GM12878 (cell line): ENCODE results near the gene RALBP1. TPM values are rescaled to one million over a fixed set of nuclear protein-coding genes. Genes with fewer than 3 reads are reported as not detected.

Experiments used
- ATAC-seq: fragments of 200-7000 bp; cut with Tn5 transposase; 3 replicates; pipeline ENCODE4 v1.9.1; 2020; ENCODE audit warnings: mild to moderate bottlenecking, moderate library complexity
- BruUV-seq: library from RNA; stranded (reverse); fragments of 400-500 nt; replicated peaks from 2 replicates; lab custom pipeline; 2021; lab: Mats Ljungman, UMichigan
- CTCF ChIA-PET: fragments of 300-600 bp; sonication (Branson Sonifier 250); formaldehyde crosslinking; extraction: SDS; loops from one replicate; lab custom pipeline; 2021; ENCODE audit warnings: inconsistent platforms; lab: Yijun Ruan, JAX
- POLR2A ChIA-PET: fragments of 350-600 bp; formaldehyde crosslinking; extraction: SDS; loops from one replicate; lab custom pipeline; 2021; ENCODE audit warnings: inconsistent platforms; lab: Charles Lee
- RAD21 ChIA-PET: fragments of 300-600 bp; sonication (Branson Sonifier 250); formaldehyde crosslinking; loops from one replicate; lab custom pipeline; 2023; ENCODE audit warnings: antibody characterized with exemption; ENCODE audit not compliant: unreplicated experiment; lab: Charles Lee
- SMC1A ChIA-PET: fragments of 300-600 bp; sonication (Branson Sonifier 250); formaldehyde crosslinking; loops from one replicate; lab custom pipeline; 2023; ENCODE audit not compliant: unreplicated experiment, uncharacterized antibody; lab: Charles Lee
- DNase-seq: peaks from one replicate; pipeline ENCODE4 v3.0.0-alpha.2; 2011; ENCODE audit warnings: low read depth, low spot score
- FAIRE-seq: peaks from 3 replicates; lab custom pipeline; 2011; peaks lifted over from hg19 to GRCh38; lab: Jason Lieb, UNC
- H2AFZ ChIP-seq: 2 replicates; pipeline ENCODE4 v1.6.0; 2011; ENCODE audit warnings: low read depth, low read length, control low read depth; ENCODE audit not compliant: control insufficient read depth
- H3K27ac ChIP-seq: 2 replicates; pipeline ENCODE4 v1.5.1; 2011; ENCODE audit warnings: control low read depth; ENCODE audit not compliant: control insufficient read depth, insufficient read depth
- H3K27me3 ChIP-seq, 2 experiments: replicated peaks in 1 of 2; 2 replicates each; pipeline versions ENCODE4 v1.6.0 to v1.6.1; 2011; ENCODE audit warnings: low read length in 1 of 2; ENCODE audit not compliant: control insufficient read depth in 2 of 2, insufficient read depth in 2 of 2
- H3K36me3 ChIP-seq, 2 experiments: 2 replicates each; pipeline ENCODE4 v1.5.1; 2011; ENCODE audit warnings: low read length in 1 of 2; ENCODE audit not compliant: control insufficient read depth in 2 of 2, insufficient read depth in 2 of 2
- H3K4me1 ChIP-seq: 2 replicates; pipeline ENCODE4 v1.6.1; 2011; ENCODE audit warnings: mild to moderate bottlenecking, low read length, moderate library complexity, mixed read lengths; ENCODE audit not compliant: control insufficient read depth, insufficient read depth
- H3K4me2 ChIP-seq: 2 replicates; pipeline ENCODE4 v1.6.0; 2011; ENCODE audit warnings: control low read depth; ENCODE audit not compliant: control insufficient read depth, insufficient read depth
- H3K4me3 ChIP-seq: fragments of 200-600 bp; sonication (generic); 2 replicates; pipeline ENCODE4 v1.5.1; 2016
- H3K79me2 ChIP-seq: 2 replicates; pipeline ENCODE4 v1.6.0; 2011; ENCODE audit warnings: low read length; ENCODE audit not compliant: control insufficient read depth, insufficient read depth
- H3K9ac ChIP-seq: 2 replicates; pipeline ENCODE4 v1.8.0; 2011; ENCODE audit warnings: low read length, control low read depth, mixed read lengths; ENCODE audit not compliant: control insufficient read depth, insufficient read depth
- H3K9me3 ChIP-seq: replicated peaks from 3 replicates; pipeline ENCODE4 v1.5.1; 2011; ENCODE audit warnings: mild to moderate bottlenecking, low read length; ENCODE audit not compliant: control insufficient read depth, insufficient read depth
- H4K20me1 ChIP-seq: 2 replicates; pipeline ENCODE4 v1.6.0; 2011; ENCODE audit not compliant: control insufficient read depth, insufficient read depth
- EED ChIP-seq: sonication (generic); IDR thresholded peaks from 2 replicates; pipeline ENCODE4 v1.6.1; 2016; ENCODE audit warnings: antibody characterized with exemption, low read depth
- ESRRA ChIP-seq: IDR thresholded peaks from 2 replicates; pipeline ENCODE4 v1.6.1; 2012; ENCODE audit warnings: mild to moderate bottlenecking, low read length, improper control_type of control experiment
- KLF5 ChIP-seq: fragments of 450-650 bp; IDR thresholded peaks from 2 replicates; pipeline ENCODE4 v1.6.1; 2014; ENCODE audit warnings: mild to moderate bottlenecking; ENCODE audit not compliant: partially characterized antibody
- RUNX3 ChIP-seq: IDR thresholded peaks from 2 replicates; pipeline ENCODE4 v1.6.1; 2012; ENCODE audit warnings: low read length, inconsistent platforms
- SMAD5 ChIP-seq: IDR thresholded peaks from 2 replicates; pipeline ENCODE4 v1.6.1; 2016; ENCODE audit warnings: antibody characterized with exemption, low read depth
- WGBS: methylation state at CpG from one replicate; pipeline ENCODE4 v1.1.6; 2016; ENCODE audit warnings: low lambda C conversion rate; ENCODE audit not compliant: insufficient replicate concordance, insufficient coverage; ENCODE audit errors: missing lambda C conversion rate; 5-methylcytosine and 5-hydroxymethylcytosine counted together
- in situ Hi-C: fragments of 300-500 bp; cut with MboI; formaldehyde crosslinking; loops from 9 replicates; pipeline ENCODE4 v1.14.3; 2018; ENCODE audit warnings: mixed read lengths
- intact Hi-C: fragments of 100-400 bp; cut with micrococcal nuclease; formaldehyde crosslinking; loops from one replicate; pipeline ENCODE4 v1.14.2; 2022; ENCODE audit not compliant: unreplicated experiment
- polyA plus RNA-seq, 11 experiments: library from polyadenylated mRNA; depleted of rRNA in 4 of 11; unstranded in 6 of 11; stranded (reverse) in 5 of 11; fragments of >200 nt; fragmentation: Nextera tagmentation in 4 of 11; fragmentation: Illumina TruSeq in 1 of 11; extraction: Ambion mirVana in 4 of 11; extraction: Trizol in 1 of 11; gene quantifications; 1 replicate in 1 of 11; 2 replicates in 10 of 11; pipeline versions ENCODE4 v1.2.1 to v1.2.3, GENCODE V29; 2011 to 2016; ENCODE audit warnings: inconsistent platforms in 2 of 11, missing spikeins in 2 of 11, low read depth in 1 of 11
- total RNA-seq, 4 experiments: library from RNA; depleted of rRNA in 3 of 4; stranded (reverse); fragments of >200 nt in 3 of 4; fragmentation: Illumina TruSeq in 1 of 4; extraction: Trizol in 1 of 4; gene quantifications; 2 replicates each; pipeline versions ENCODE4 v1.2.1 to v1.2.3, GENCODE V29; 2013 to 2021
- TF ChIP-seq, protein P1 (sequence below): fragments of 450-650 bp; IDR thresholded peaks from 2 replicates; pipeline ENCODE4 v1.6.1; 2016; ENCODE audit warnings: mild to moderate bottlenecking

Gene RALBP1
- total and polyA plus RNA-seq, 10 of the 15 experiments (the other 5 are each of a cell fraction or from before 2014, with no cell fraction given): 11.2 to 46.9 (median 41.8) TPM

DNA sequence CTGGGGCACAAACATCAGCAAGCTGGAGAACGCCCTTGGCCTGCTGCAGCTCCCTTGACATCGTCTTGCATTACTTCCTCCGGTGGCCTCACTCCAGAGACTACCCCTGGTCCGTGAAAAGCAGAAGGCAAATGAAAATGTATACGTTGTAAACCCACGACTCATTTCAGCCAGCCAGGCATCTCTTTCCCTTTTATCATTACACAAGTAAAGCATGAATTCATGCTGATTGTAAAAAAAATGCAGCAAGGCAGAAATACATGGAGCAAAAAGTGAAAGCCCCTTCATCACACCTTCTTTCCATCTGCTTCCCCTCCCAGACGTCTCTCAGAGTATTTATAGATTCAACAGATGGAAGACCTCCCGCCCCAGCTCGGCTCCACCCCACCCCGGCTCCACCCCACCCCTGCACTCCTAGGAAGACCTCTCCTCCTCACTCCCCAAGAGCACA, 41.6 kb upstream of the RALBP1 start:
- RAD21 ChIA-PET: no interaction called here
- Histone ChIP-seq H3K4me3 (no peak overlapping the region), H3K4me2 (peak overlapping the region; percentile 55), H3K9ac (no peak overlapping the region), H3K79me2 (no peaks in the 10 kb centered on the region), H4K20me1 (no peaks in the 10 kb centered on the region), H3K4me1 (peaks cover 10% of the 10 kb centered on the region; the same call in 1 of the 2 replicates), H3K36me3 (no peaks in the 10 kb centered on the region), H3K9me3 (no peaks in the 10 kb centered on the region; the same call in 2 of the 3 replicates), H3K27ac (peak overlapping the region; percentile 33; the same call in 1 of the 2 replicates), H2AFZ (peak overlapping the region; percentile 94), H3K27me3 (no peaks in the 10 kb centered on the region)
- no peak for TF ChIP-seq RUNX3
- TF ChIP-seq, protein P1, sequence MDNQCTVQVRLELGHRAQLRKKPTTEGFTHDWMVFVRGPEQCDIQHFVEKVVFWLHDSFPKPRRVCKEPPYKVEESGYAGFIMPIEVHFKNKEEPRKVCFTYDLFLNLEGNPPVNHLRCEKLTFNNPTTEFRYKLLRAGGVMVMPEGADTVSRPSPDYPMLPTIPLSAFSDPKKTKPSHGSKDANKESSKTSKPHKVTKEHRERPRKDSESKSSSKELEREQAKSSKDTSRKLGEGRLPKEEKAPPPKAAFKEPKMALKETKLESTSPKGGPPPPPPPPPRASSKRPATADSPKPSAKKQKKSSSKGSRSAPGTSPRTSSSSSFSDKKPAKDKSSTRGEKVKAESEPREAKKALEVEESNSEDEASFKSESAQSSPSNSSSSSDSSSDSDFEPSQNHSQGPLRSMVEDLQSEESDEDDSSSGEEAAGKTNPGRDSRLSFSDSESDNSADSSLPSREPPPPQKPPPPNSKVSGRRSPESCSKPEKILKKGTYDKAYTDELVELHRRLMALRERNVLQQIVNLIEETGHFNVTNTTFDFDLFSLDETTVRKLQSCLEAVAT: no peak
- TF ChIP-seq ESRRA: no peak
- TF ChIP-seq EED: no peak
- no peak for TF ChIP-seq SMAD5
- DNase-seq (no peak), ATAC-seq (peak; percentile 20; the same call in 2 of the 3 replicates), FAIRE-seq (no peak)
- intact Hi-C loops: no loop called here
- POLR2A ChIA-PET: no interaction called here
- no TSS peak for BruUV-seq
- SMC1A ChIA-PET: no interaction called here
- CTCF ChIA-PET: no interaction called here
- in situ Hi-C loops: no loop called here
- 13% methylated on average over 10 of the region's 10 CpGs for WGBS

DNA sequence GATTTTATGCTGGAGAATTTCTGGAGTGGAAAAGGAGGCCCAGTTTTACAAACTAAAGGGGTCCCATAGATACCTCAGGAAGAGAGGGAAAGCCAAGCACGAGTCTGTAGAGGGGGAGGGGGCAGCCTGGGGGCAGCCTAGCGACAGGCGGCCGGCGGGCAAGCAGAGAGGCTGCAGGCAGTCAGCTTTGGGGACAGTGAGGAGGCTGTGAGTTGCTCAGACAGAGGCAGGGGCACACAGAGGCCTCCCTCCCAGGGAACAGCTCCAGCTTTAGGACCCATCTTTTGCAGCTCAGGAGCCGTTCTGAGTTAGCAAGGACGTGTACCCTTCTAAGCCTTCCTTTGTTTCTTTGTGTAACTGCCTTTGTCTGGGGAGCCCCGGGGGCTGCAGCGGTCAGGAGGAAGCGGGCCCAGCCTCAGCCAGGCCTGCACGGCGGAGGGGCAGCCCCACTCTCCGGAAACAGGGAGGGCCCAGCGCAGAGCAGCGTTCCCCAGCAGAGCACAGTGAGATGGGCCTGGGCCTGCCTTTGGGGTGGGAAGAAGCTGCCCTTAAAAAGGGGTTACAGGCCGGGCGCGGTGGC, 41.1 kb upstream of the RALBP1 start:
- POLR2A ChIA-PET: no interaction called here
- Histone ChIP-seq H3K79me2 (no peaks in the 10 kb centered on the region), H3K9me3 (no peaks in the 10 kb centered on the region; the same call in 2 of the 3 replicates), H4K20me1 (no peaks in the 10 kb centered on the region), H3K4me1 (peaks cover 10% of the 10 kb centered on the region; the same call in 1 of the 2 replicates), H3K4me2 (peak overlapping the region; percentile 21; the same call in 1 of the 2 replicates), H3K4me3 (no peak overlapping the region), H3K9ac (no peak overlapping the region), H3K36me3 (no peaks in the 10 kb centered on the region), H3K27ac (no peak overlapping the region), H3K27me3 (no peaks in the 10 kb centered on the region), H2AFZ (peak overlapping the region; percentile 94)
- DNase-seq: no peak
- in situ Hi-C loops (no loop called here), intact Hi-C loops (no loop called here)
- BruUV-seq: no TSS peak
- no peak for FAIRE-seq
- WGBS: 53% methylated on average over 18 of the region's 18 CpGs
- TF ChIP-seq RUNX3: 0 out of 2 replicates have a peak, but pooled peaks have one; percentile 16
- no peak for TF ChIP-seq KLF5
- SMC1A ChIA-PET: no interaction called here
- CTCF ChIA-PET: no interaction called here
- peak; percentile 61 for ATAC-seq
- RAD21 ChIA-PET: no interaction called here
